Mucosa of descending colon (tissue), 3 donors: Measurements from ENCODE around the gene SLC25A21. TPM values are rescaled to one million over a fixed set of nuclear protein-coding genes. Genes with fewer than 3 reads are reported as not detected.

ENCODE experiments used
- ATAC-seq: fragments of 200-7000 bp; cut with Tn5 transposase; one replicate; pipeline ENCODE4 v1.9.1; 2020; ENCODE audit warnings: mild to moderate bottlenecking, moderate library complexity
- DNase-seq, 3 donors: peaks; one replicate each; pipeline ENCODE4 v3.0.0-alpha.2; 2020
- H3K36me3 ChIP-seq: fragments of 200-600 bp; one replicate; pipeline ENCODE4 v1.8.0; 2021; ENCODE audit warnings: low read depth, mild to moderate bottlenecking
- H3K4me1 ChIP-seq: fragments of 200-600 bp; one replicate; pipeline ENCODE4 v1.8.0; 2021; ENCODE audit warnings: low read depth, mild to moderate bottlenecking
- H3K4me3 ChIP-seq: fragments of 200-600 bp; one replicate; pipeline ENCODE4 v1.8.0; 2021; ENCODE audit warnings: mild to moderate bottlenecking
- H3K9me3 ChIP-seq: fragments of 200-600 bp; one replicate; pipeline ENCODE4 v1.8.0; 2021; ENCODE audit warnings: mild to moderate bottlenecking
- CTCF ChIP-seq: fragments of 200-600 bp; IDR thresholded peaks from one replicate; pipeline ENCODE4 v1.8.0; 2022; ENCODE audit warnings: antibody characterized with exemption, mild to moderate bottlenecking
- intact Hi-C, 2 donors: fragments of 100-400 bp; cut with DNase I in 1 of 2; cut with micrococcal nuclease in 1 of 2; formaldehyde crosslinking; loops; one replicate each; pipeline versions ENCODE4 v1.11.0 to v1.11.1; 2022; cut with DNase I, micrococcal nuclease
- microRNA-seq: library from miRNA; unstranded; fragments of <30 nt; microRNA quantifications from one replicate; pipeline ENCODE4, GENCODE V29; 2019
- total RNA-seq, 3 donors: library from RNA; stranded (reverse); fragmentation: NEBNext Ultra II Directional in 2 of 3; extraction: Animal tissue kit (Norgen Biotek cat#: 25700) in 2 of 3; gene quantifications; one replicate each; pipeline versions ENCODE4 v1.2.1 to v1.2.4, GENCODE V29; 2021 to 2023
- donor health status: DM: no; HTN: no; CAD: no; lungs with moderate emphysema.
- donor health status: DM: no; HTN: no; CAD: no.
- donor health status: DM: no; HTN: yes; CAD: no.

SLC25A21 gene
- total RNA-seq, 3 donors from 2014 or later, result 0.31 to 1.4 (median 0.61) TPM

GRCh38 chr14:36646664-36647416 is 525.6 kb downstream of the SLC25A21 start:
- peak in 1 of 3 donors; percentile 40 for DNase-seq
- no peaks in the 10 kb centered on the region for H3K36me3 ChIP-seq
- TF ChIP-seq CTCF, result no peak
- H3K4me1 ChIP-seq, result peaks cover 10% of the 10 kb centered on the region
- no peak overlapping the region for H3K4me3 ChIP-seq
- peak; percentile 72 for ATAC-seq
- intact Hi-C loops, result loop anchor here in 1 of 2 donors (5.0 kb wide), 1 partner anchor 295 kb away; no protein-coding TSS in a partner anchor
- H3K9me3 ChIP-seq, result no peaks in the 10 kb centered on the region

- no peak for TF ChIP-seq CTCF
- no peaks in the 10 kb centered on the region for H3K4me1 ChIP-seq
- no peak overlapping the region for H3K4me3 ChIP-seq
- DNase-seq (no peak), ATAC-seq (no peak)
- intact Hi-C loops, result no loop called here
- no peaks in the 10 kb centered on the region for H3K9me3 ChIP-seq
- no peaks in the 10 kb centered on the region for H3K36me3 ChIP-seq
These were observed 538.8 kb downstream of the SLC25A21 start for GRCh38 chr14:36633580-36633979.

Small RNA genes within 50 kb of the gene (microRNA-seq; reads per million reads assigned to microRNA genes)
- gene MIR4503, result not detected

Other genes with a start within 250 kb of the SLC25A21 start
- gene MIPOL1, start 25.3 kb upstream of the SLC25A21 start, total RNA-seq, result 10 to 100 TPM in 2 of 3 donors, 1 to 10 TPM in 1; 5.5 to 12.0 (median 11.7) TPM